ENCODE results near the gene PLOD2. TPM values are rescaled to one million over a fixed set of nuclear protein-coding genes. Genes with fewer than 3 reads are reported as not detected.

PLOD2 gene
- total RNA-seq, 1 experiment from 2014 or later, result 158 TPM

DNA sequence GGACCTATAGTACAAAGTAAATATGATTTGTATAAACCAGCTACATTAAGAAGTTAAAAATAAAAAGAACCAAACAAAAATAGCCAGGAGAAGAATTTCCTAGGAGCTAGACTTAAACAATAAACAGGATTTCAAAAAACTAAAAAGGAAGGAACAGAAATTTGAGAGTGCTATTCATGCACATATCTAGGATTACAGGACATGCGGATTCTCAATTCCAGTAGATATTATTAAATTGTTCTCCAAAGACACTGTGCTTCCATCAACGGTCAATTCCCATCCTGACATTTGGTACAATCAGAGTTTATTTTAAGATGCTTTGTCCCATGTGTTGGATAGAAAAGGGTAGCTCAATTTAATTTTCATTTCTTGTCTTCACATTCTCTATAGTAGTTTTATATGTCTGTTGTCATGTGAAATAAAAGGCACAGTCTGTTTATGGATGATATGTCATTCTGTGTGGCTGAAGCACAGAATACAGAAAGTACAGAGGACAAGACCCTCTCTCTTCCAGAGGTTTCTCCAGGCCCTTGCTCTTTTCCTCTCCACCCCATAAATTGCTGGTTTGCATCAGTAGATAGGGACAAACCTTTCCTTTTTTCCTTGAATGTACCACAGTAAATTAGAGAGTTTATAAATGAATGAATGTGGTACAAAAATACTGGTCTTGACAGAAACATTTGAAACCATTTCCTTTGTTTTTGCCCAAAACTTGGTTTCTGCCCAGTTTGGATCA lies 3.5 kb downstream of the PLOD2 start:
- Histone ChIP-seq H3K9me3 (ENCODE audit: control insufficient read depth, insufficient read depth, low read depth, low read length) (no peaks in the 10 kb centered on the region), H3K4me1 (ENCODE audit: control insufficient read depth, insufficient read depth, low read length) (peaks cover 62% of the 10 kb centered on the region), H3K27ac (ENCODE audit: low read length) (peak overlapping the region; percentile 84), H3K36me3 (ENCODE audit: control insufficient read depth, insufficient read depth, low read length) (no peaks in the 10 kb centered on the region; the same call in 1 of the 2 replicates), H3K27me3 (ENCODE audit: control insufficient read depth, insufficient read depth, low read length) (no peaks in the 10 kb centered on the region), H3K4me3 (ENCODE audit: low read depth in 2 of 2, low read length in 2 of 2) (peak overlapping the region; percentile 77 to 93)
- POLR2A ChIA-PET, result interaction anchor here (0.6 kb wide), 1 partner anchor 24 kb away, joined by 3 read pairs; no protein-coding TSS in a partner anchor
- in situ Hi-C loops (cut with HindIII; ENCODE audit: low pct_unique_long_range_greater_than_20kb, low sequenced_read_pairs), result no loop called here
- BruUV-seq (replicated peaks), result no TSS peak
- TF ChIP-seq, protein P1, sequence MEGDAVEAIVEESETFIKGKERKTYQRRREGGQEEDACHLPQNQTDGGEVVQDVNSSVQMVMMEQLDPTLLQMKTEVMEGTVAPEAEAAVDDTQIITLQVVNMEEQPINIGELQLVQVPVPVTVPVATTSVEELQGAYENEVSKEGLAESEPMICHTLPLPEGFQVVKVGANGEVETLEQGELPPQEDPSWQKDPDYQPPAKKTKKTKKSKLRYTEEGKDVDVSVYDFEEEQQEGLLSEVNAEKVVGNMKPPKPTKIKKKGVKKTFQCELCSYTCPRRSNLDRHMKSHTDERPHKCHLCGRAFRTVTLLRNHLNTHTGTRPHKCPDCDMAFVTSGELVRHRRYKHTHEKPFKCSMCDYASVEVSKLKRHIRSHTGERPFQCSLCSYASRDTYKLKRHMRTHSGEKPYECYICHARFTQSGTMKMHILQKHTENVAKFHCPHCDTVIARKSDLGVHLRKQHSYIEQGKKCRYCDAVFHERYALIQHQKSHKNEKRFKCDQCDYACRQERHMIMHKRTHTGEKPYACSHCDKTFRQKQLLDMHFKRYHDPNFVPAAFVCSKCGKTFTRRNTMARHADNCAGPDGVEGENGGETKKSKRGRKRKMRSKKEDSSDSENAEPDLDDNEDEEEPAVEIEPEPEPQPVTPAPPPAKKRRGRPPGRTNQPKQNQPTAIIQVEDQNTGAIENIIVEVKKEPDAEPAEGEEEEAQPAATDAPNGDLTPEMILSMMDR (IDR thresholded peaks at IDR 0.05), result no peak
- TF ChIP-seq, protein P2, sequence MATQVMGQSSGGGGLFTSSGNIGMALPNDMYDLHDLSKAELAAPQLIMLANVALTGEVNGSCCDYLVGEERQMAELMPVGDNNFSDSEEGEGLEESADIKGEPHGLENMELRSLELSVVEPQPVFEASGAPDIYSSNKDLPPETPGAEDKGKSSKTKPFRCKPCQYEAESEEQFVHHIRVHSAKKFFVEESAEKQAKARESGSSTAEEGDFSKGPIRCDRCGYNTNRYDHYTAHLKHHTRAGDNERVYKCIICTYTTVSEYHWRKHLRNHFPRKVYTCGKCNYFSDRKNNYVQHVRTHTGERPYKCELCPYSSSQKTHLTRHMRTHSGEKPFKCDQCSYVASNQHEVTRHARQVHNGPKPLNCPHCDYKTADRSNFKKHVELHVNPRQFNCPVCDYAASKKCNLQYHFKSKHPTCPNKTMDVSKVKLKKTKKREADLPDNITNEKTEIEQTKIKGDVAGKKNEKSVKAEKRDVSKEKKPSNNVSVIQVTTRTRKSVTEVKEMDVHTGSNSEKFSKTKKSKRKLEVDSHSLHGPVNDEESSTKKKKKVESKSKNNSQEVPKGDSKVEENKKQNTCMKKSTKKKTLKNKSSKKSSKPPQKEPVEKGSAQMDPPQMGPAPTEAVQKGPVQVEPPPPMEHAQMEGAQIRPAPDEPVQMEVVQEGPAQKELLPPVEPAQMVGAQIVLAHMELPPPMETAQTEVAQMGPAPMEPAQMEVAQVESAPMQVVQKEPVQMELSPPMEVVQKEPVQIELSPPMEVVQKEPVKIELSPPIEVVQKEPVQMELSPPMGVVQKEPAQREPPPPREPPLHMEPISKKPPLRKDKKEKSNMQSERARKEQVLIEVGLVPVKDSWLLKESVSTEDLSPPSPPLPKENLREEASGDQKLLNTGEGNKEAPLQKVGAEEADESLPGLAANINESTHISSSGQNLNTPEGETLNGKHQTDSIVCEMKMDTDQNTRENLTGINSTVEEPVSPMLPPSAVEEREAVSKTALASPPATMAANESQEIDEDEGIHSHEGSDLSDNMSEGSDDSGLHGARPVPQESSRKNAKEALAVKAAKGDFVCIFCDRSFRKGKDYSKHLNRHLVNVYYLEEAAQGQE (IDR thresholded peaks at IDR 0.05; ENCODE audit: insufficient read depth in 1 of 2, low read depth in 2 of 2, low read length in 1 of 2), result no peak
- TF ChIP-seq SIN3A (IDR thresholded peaks at IDR 0.05; ENCODE audit: borderline replicate concordance, insufficient read depth, low read depth, low read length), result no peak
- TF ChIP-seq TCF7L2 (IDR thresholded peaks at IDR 0.05; ENCODE audit: low read depth, low read length), result no peak
- no peak for TF ChIP-seq POLR2AphosphoS5 (IDR thresholded peaks at IDR 0.05; ENCODE audit: low read depth, low read length)
- ATAC-seq (no peak), DNase-seq (ENCODE audit: low read depth, low spot score) (no peak)
- CTCF ChIA-PET, result interaction anchor here (1.1 to 2.0 kb wide), 2 partner anchors 32 to 92 kb away, joined by 6 to 7 read pairs; no protein-coding TSS in a partner anchor
- intact Hi-C loops (cut with micrococcal nuclease; ENCODE audit: unreplicated experiment), result no loop called here

DNA sequence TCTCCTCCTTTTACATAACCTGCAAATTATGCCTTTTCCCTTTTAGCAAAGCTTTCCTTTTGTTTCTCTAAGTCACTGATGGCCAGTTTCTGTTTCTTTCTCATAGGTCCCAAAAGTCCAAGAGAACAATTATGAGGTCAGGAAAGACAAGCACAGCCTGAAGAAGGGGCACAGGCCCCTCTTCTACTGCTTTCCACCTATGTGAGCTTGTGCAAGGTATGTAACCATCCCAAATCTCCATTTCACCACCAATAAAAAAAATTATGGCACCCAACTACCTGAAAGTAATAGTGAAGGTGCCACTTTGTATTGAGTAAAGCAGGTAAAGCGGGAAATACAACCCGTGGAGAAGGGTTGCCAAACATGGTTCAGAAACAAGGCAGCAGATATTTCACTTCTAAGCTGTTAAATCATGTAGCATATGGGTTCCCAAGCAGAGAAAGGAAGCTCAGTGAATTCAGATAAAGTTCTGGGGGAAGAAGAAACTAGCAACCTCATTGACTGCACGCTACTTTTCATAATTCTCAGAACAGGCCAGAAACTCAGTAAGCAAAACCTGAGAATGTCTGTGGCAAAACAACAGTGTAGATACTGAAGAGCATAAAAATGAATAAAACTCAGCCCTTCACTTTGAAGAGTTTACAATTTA lies 4.2 kb downstream of the PLOD2 start:
- TF ChIP-seq TCF7L2 (IDR thresholded peaks at IDR 0.05; ENCODE audit: low read depth, low read length) (no peak), SIN3A (IDR thresholded peaks at IDR 0.05; ENCODE audit: borderline replicate concordance, insufficient read depth, low read depth, low read length) (no peak), POLR2AphosphoS5 (IDR thresholded peaks at IDR 0.05; ENCODE audit: low read depth, low read length) (no peak)
- TF ChIP-seq, protein P2 (IDR thresholded peaks at IDR 0.05; ENCODE audit: insufficient read depth in 1 of 2, low read depth in 2 of 2, low read length in 1 of 2), result no peak
- TF ChIP-seq, protein P1 (IDR thresholded peaks at IDR 0.05), result no peak
- ChIA-PET CTCF (interaction anchor here (1.4 to 2.0 kb wide), 2 partner anchors 31 to 92 kb away, joined by 4 to 7 read pairs; no protein-coding TSS in a partner anchor), POLR2A (interaction anchor here (0.6 kb wide), 1 partner anchor 24 kb away, joined by 3 read pairs; no protein-coding TSS in a partner anchor)
- intact Hi-C loops (cut with micrococcal nuclease; ENCODE audit: unreplicated experiment) (no loop called here), in situ Hi-C loops (cut with HindIII; ENCODE audit: low pct_unique_long_range_greater_than_20kb, low sequenced_read_pairs) (no loop called here)
- no peak for ATAC-seq
- Histone ChIP-seq H3K9me3 (ENCODE audit: control insufficient read depth, insufficient read depth, low read depth, low read length) (no peaks in the 10 kb centered on the region), H3K27ac (ENCODE audit: low read length) (peak overlapping the region; percentile 84), H3K36me3 (ENCODE audit: control insufficient read depth, insufficient read depth, low read length) (no peaks in the 10 kb centered on the region; the same call in 1 of the 2 replicates), H3K4me1 (ENCODE audit: control insufficient read depth, insufficient read depth, low read length) (peaks cover 58% of the 10 kb centered on the region), H3K4me3 (ENCODE audit: low read depth in 2 of 2, low read length in 2 of 2) (peak overlapping the region; percentile 26 to 51), H3K27me3 (ENCODE audit: control insufficient read depth, insufficient read depth, low read length) (no peaks in the 10 kb centered on the region)
- no peak for DNase-seq (ENCODE audit: low read depth, low spot score)
- BruUV-seq (replicated peaks), result no TSS peak

Data from Panc1 (cell line).